NCI-H1694 treated with DMSO at 0.1 percent for 48 hours (cell line): ENCODE results near the gene CD244.
"Not testable (repeated sequence)": the region's sequence is repeated elsewhere in the genome, so short reads cannot be mapped to it uniquely, and the experiment has no call there.

Experiments
- DNase-seq: peaks from one replicate; lab custom pipeline; 2025; lab: John Stamatoyannopoulos, UW

CD244 gene, protein sequence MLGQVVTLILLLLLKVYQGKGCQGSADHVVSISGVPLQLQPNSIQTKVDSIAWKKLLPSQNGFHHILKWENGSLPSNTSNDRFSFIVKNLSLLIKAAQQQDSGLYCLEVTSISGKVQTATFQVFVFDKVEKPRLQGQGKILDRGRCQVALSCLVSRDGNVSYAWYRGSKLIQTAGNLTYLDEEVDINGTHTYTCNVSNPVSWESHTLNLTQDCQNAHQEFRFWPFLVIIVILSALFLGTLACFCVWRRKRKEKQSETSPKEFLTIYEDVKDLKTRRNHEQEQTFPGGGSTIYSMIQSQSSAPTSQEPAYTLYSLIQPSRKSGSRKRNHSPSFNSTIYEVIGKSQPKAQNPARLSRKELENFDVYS

DNA sequence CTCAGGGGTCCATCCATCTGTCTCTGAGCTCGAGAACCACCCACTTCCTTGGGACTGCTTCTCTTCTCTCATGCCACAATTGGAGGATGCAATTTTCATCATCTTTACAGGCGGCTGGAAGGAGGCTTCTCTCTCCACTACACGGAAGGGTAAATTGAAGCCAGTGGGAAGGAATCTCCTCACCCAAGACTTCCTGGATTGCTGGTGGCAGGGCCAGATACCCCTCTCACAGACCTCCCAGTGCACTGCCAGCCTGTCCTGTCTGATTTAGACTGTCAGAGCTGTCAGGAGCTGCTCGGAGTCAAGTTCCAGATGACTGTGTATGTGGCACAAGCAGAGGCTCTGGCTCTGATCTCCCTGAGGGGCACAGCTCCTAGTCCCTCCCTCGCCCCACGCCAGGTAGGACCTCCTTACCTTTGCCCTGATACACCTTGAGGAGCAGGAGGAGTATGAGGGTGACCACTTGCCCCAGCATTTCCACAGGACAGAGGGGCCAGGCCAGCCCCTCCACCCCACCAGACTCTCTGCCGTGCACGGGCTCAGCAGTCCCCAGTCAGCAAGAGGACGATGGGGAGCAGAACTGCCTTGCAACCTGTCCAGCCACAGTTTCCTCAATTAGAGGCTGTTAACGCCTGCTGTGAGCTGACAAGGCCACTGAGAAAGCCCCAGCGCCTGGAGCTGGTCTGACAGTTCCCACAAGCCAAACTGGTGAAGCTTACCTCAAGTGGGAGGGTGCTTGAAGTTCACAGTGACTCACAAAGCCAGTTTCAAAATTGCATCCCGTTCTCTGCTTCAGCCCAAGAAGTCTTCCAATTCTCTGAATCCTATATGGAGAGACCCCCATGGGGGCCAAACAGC, at the start of gene CD244:
CD244 (minus strand) TSS at position 685 of the 858 bp plus-strand sequence; CDS start at position 475, 210 bp downstream.
- DNase-seq, result no peak

DNA sequence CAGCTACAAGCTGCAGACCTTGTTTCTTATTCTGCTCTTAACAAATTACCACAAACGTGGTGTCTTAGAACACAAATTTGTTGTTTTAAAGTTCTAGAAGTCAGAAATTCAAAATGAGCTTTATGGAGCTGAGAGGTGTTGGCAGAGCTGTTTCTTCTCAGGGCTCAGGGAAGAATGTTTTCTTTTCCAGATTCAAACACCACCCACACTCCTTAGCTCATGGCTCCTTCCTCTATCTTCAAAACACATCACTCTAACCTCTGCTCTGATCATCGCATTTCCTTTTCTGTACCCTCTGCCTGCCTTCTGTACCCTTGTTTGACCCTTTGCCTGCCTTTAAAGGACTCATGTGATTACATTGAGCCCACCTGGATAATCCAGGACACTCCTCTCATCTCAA, 49.2 kb upstream of the CD244 start:
- DNase-seq, result no peak

DNA sequence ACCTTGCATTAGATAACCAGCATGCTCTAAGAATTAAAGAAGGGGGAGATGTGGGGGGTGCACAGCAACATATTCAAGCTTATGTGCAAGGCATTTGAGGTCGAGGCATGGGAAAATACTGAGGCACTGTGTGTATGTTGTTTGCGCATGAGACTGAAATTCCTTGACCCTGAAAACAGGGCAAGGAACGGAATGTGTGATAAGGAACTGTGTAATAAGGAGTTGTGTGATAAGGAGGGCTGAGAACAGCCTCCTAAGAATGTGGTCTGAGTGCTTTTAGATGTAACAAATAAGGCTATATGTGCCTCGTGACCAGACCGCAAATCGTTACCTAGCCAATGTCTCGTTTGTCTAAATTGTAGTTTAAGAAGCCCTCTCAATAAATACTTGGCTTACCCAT, 48.8 kb upstream of the CD244 start:
- DNase-seq, result no peak

DNA sequence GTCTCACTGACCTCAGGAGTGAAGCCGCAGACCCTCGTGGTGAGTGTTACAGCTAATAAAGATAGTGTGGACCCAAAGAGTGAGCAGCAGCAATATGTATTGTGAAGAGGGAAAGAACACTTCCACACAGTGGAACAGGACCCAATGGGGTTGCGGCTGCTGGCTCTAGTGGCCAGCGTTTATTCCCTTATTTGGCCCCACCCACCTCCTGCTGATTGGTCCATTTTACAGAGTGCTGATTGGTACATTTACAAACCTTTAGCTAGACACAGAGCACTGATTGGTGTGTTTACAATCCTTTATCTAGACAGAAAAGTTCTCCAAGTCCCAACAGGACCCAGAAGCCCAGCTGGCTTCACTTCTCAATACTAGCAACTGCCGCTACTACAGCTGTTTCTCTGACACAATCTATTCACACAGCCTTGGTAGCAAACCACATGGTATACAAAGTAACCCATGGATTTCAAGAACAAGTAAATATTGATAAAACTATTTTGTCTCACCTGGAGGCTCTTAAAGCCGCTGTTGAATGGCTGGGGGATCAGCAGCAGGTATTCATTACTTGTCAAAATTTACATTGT, 47.6 kb upstream of the CD244 start:
- DNase-seq, result no peak

DNA sequence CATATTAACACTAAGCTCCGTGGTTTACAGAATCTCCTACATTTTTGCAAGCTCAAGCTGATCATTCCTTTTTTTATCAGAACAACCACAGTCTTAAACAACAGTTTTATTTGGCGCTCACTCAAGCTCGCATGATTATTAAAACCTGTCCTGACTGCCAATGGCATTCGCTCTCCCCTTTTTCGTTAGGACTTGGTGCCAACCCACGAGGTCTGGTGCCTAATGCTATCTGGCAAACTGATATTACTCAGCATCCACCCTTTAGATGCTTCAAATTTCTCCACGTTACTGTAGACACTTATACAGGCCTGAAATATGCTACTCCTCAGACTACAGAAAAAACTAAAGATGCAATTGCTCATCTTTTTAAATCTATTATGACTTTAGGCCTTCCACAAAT, 45.3 kb upstream of the CD244 start:
- no peak for DNase-seq

DNA sequence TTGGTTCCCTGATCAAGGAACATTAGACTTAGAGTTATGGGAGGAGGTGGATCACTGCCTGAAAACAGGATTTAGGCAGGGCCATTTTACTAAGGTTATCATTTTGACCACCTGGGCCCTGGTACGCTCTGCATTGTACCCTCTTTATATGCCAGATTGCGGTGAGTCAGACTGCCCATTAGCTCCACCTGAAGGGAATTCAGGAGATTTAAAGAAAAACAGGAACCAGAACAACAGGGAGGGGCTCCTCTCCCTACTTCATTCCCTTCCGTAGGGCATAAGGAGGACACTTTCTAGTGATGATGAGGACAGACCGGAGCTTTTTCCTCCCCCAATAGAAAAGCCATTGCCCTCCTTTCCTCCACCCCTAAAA, 42.9 kb upstream of the CD244 start:
- DNase-seq, result no peak

DNA sequence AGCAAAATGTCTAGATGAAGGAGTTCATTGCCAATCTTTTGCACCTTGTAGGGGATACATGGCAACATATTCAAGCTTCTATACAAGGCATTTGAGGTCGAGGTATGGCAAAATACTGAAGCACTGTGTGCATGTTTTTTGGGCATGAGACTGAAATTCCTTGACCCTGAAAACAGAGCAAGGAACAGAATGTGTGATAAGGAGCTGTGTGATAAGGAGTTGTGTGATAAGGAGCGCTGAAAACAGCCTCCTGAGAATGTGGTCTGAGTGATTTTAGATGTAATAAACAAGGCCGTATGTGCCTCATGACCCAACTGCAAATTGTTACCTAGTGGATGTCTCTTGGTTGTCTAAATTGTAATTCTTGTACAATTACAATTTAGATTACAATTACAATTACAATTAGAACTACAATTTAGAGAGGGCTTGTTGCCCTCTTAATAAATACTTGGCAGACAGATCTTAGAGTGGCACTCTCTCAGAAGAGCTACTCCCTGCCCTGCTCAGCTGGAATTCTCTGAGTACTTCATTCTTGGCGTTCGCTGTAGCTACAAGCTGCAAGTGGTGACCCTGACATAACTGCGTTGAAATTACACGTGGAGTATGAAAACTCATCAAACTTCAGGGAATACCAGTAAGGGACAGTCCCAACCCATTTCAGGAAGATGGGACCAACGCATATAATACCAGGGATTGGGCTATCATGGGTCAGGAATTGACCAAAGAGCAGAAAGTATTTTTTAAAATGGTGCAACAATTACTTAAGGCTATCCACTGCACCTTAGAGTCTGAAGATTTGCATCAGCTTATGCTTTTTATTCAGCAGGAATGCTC, 42.3 kb upstream of the CD244 start:
- no peak for DNase-seq

DNA sequence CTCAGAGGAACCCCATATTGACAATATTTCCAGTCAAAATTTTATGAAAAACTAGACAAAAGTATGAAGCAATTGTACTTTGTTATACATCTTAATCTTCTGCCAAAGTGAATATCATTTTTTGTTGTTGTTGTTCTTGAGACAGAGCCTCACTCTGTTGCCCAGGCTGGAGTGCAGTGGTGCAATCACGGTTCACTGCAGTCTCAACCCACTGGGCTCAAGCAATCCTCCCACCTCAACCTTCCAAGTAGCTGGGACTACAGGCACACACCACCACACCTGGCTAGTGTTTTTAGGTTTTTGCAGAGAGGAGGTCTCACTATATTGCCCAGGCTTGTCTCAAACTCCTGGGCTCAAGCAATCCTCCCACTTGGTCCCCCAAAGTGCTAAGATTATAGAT, 39.6 kb upstream of the CD244 start:
- not testable (repeated sequence) for DNase-seq

DNA sequence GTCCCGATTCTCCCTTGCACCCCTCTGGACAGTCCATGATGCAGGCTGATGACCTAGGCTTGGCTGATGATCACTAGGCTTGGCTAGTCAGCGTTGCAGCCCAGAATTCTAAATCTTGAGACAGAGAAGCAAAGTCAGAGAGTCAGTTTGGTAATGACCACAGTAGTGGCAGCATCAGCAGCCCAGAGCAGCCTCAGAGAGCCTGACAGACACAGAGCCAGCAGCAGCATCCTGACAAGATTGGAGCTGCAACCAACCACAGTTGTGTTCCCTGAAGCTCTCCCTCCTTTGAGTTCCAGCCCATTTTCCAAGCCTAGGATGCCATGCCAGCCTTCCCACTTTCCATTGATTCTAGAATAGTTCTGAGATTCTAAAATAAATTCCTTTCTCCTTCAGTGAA, 39.1 kb upstream of the CD244 start:
- DNase-seq, result no peak

DNA sequence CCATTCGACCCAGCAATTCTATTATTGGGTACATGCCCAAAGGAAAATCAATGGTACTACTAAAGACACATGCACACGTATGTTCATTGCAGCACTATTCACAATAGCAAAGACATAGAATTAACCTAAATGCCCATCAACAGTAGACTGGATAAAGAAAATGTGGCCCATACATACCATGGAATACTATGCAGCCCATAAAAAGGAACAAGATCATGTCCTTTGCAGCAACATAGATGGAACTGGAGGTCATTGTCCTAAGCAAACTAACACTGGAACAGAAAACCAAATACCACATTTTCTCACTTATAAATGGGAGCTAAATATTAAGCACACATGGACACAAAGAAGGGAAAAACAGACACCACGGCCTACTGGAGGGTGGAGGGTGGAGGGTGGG, 38.0 kb upstream of the CD244 start:
- not testable (repeated sequence) for DNase-seq

DNA sequence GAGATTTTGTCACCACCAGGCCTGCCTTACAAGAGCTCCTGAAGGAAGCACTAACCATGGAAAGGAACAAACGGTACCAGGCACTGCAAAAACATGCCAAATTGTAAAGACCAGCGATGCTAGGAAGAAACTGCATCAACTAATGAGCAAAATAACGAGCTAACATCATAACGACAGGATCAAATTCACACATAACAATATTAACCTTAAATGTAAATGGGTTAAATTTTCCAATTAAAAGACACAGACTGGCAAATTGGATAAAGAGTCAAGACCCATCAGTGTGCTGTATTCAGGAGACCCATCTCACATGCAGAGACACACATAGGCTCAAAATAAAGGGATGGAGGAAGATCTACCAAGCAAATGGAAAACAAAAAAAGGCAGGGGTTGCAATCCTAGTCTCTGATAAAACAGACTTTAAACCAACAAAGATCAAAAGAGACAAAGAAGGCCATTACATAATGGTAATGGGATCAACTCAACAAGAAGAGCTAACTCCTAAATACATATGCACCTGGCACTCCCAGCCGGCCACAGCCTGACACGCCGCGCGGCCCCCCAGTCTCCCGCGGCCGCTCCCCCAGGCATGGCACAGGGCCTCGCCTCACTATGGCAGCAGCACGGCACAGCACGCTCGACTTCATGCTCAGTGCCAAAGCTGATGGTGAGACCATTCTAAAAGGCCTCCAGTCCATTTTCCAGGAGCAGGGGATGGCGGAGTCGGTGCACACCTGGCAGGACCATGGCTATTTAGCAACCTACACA, 31.9 kb upstream of the CD244 start:
- DNase-seq, result not testable (repeated sequence)

DNA sequence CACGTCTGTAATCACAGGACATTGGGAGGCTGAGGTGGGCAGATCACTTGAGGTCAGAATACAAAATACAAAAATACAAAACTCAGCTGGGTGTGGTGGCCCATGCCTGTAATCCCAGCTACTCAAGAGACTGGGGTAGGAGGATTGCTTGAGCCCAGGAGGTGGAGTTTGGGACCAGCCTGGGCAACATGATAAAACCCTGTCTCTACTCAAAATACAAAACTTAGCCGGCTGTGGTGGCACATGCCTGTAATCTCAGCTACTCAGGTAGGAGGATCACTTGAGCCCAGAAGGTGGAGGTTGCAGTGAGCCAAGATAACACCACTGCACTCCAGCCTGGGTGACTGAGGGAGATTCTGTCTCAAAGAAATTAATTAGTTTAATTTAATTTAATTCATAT, 28.8 kb upstream of the CD244 start:
- no peak for DNase-seq

DNA sequence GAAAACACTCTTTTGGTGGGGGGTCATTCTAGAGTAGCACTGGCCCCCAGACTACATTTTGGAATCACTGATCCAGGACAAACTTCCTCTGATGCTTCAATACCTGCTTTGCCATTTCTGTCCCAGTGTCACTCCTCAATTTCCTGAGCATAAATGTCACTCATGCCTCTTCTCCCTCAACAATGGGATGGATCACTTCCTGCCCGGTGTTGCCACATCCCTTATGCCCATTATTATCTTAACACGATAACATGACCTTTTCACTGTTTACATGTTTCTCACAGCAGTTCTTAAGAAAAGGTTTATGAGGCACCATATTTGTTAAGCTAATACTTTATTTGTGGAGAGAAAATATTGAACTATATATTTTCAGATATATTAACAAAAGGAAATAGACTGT, 26.2 kb upstream of the CD244 start:
- DNase-seq, result no peak

DNA sequence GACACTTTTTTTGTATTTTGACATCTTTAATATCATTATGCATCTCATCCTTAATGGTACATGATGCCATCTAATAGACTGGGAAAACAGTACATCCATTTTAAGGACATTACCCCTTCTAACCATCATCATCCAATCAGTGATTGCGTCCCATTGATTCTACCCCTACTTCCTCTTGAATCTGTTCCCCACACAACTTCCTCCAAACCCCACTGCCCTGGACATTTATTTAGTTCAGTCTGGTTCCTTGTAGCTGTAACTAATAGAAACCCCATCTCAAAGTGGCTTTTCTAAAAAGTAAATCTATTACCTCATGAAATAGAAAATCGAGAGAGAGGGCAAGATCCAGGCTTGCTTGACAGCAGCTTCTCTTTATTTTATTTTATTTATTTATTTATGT, 24.4 kb upstream of the CD244 start:
- DNase-seq, result no peak

DNA sequence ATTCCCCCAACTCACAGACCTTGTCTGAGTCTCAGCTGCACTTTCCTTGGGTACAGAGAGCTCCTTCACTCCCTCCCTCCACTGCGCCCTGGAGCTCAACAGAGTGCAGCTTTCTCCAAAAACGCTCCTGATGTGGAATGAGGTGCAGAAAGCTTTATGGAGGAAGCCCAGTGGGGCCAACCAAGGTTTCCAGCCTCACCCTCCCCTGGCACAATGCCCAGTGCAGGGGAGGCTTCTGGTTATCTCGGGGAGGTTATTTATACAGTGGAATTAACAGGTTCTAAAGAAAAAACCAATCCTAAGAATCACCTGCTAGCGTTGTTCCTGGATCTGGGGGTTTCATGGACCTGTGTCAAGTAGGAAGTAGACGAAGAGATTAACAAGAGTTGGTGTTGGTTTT, 22.4 kb upstream of the CD244 start, which contains the start of gene ITLN1:
ITLN1 (minus strand) TSS at position 139 of the 400 bp plus-strand sequence. CDS start 303 bp downstream, outside the sequence.
- DNase-seq, result no peak

DNA sequence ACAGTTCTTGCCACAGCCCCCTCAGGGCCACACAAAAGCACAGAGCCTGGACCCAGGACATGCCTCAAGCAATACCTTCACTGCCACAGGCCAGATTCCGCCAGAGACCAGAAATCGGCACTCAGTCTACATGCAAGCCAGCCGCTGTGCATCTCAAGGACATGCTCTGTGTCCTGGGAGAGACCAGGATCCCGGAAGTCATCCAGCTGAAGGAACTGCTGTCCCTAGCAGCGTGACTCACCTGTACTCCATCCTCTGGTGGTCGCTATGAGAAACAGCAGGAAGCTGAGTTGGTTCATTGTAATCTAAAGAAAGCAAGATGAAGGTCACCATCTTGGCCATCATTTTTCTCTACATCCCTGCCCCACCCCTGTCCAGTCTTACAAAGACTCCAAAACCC, 21.9 kb upstream of the CD244 start:
- no peak for DNase-seq

DNA sequence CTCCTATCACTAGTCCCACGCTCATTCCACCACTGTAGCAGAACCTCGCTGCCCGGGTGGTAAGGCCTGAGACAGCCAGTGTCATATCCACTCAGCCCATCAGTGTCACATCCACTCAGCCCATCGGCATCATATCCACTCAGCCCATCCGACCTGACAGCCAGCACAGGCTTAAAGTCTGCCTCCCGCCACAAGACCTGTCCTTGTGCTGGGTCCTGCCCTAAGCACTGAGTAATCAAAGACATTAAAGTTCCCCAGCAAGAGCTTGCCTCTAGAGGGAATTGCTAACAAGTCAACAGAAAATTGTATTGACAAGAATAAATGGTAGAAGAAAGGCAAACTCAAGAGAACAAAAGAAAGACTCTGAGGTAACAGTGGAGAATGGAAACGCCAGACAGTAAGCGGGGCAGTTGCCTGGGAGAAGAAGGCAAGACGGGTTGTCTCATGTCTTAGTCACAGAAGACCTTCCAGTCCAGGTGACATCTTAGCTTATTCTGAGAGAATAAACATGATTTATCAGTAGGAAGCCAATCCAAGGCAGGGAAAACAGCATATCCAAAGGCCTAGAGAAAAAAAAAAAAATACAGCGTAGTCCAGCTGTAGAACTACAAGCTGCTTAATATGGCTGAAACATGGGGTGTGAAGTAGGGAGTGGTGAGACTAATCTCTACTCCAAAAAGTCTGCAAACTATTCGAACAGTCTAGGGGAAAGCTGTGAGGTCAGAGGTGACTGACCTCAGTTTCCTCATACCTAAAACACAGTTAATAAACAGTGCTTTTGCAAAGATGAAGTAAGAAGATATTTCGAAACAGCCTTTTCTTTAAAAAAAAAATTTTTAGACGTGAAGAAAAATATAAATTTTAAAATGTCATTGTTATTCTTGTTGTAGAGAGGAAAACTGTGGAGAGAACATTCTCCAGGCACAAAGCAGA, 21.2 kb upstream of the CD244 start:
- DNase-seq, result no peak

DNA sequence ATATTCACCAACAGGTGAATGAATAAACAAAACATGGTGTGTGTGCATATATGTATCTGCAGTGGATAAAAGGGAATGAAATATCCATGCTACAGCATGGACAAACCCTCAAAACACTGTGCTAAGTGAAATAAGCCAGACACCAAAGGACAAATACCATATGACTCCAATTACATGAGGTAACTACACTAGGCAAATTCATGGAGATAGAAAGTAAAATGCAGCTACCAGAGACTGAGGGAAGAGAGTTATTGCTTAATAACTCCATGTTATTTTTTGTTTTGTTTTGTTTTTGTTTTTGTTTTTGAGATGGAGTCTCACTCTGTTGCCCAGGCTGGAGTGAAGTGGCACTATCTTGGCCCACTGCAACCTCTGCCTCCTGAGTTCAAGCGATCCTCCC, 19.9 kb upstream of the CD244 start:
- no peak for DNase-seq

DNA sequence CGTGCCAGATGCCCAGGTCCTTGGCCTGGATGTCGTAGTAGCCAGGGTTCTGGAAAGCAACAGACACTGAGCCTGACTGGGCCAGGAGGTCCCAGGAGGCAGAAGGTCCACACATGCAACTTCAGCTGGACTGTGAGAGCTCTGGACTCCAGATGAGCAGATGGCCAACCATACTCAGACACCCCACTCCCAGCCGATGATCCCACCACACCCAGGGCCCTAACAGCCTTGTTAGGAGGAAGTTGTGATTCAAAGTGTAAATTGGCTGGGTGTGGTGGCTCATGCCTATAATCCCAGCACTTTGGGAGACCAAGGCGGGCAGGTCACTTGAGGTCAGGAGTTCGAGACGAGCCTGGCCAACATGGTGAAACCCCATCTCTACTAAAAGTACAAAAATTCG, 18.6 kb upstream of the CD244 start:
- DNase-seq, result not testable (repeated sequence)

DNA sequence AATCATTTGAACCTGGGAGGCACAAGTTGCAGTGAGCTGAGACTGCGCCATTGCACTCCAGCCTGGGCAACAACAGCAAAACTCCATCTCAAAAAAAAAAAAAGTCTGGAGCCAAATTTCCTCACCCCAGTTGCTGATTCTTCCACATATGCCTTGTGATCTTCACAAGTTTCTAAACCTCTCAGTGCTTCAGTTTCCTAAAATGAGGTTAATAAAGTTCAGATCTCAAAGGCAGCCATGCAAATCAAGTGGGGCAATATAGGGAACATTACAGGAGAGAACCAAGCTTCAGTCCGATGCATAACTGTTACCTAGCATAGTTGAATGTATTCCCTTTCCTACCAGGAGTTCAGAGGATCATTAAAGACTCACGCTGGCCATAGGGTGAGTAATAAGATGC, 17.5 kb upstream of the CD244 start:
- DNase-seq, result no peak
